HFFc6 (cell line): ENCODE results near the gene RSPH9. TPM values are rescaled to one million over a fixed set of nuclear protein-coding genes. Genes with fewer than 3 reads are reported as not detected.

Experiments used
- DNase-seq: peaks from one replicate; pipeline ENCODE4 v3.0.0-alpha.2; 2018
- H3K27ac Mint-ChIP-seq: 2 replicates; pipeline ENCODE4 v1.8.0; 2020; ENCODE audit warnings: mild to moderate bottlenecking, mixed read lengths
- H3K27me3 Mint-ChIP-seq: 2 replicates; pipeline ENCODE4 v1.8.0; 2021; ENCODE audit warnings: mild to moderate bottlenecking, moderate library complexity, mixed read lengths; ENCODE audit not compliant: insufficient read depth
- H3K36me3 Mint-ChIP-seq: 2 replicates; pipeline ENCODE4 v1.8.0; 2021; ENCODE audit warnings: low read depth, mixed read lengths
- H3K4me1 Mint-ChIP-seq: 2 replicates; pipeline ENCODE4 v1.8.0; 2020; ENCODE audit warnings: low read depth, mixed read lengths
- H3K4me3 Mint-ChIP-seq: 2 replicates; pipeline ENCODE4 v1.8.0; 2020; ENCODE audit warnings: mild to moderate bottlenecking, moderate library complexity, mixed read lengths
- H3K9me3 Mint-ChIP-seq: 2 replicates; pipeline ENCODE4 v1.8.0; 2020; ENCODE audit warnings: mild to moderate bottlenecking, mixed read lengths
- total RNA-seq, 6 experiments: library from RNA; stranded (reverse); fragmentation: NEBNext Ultra II Directional; extraction: Animal tissue kit (Norgen Biotek cat#: 25700); gene quantifications; 2 replicates in 1 of 6; 3 replicates in 5 of 6; pipeline ENCODE4 v1.2.3, GENCODE V29; 2021
- TF ChIP-seq, protein P1 (sequence below): fragments of 200-600 bp; sonication (generic); IDR thresholded peaks from 2 replicates; pipeline ENCODE4 v1.5.0; 2021; ENCODE audit warnings: antibody characterized with exemption, mild to moderate bottlenecking

The RSPH9 gene
- total RNA-seq, 6 experiments from 2014 or later, result 0.09 to 0.60 (median 0.30) TPM; not detected in 1

- no peak for DNase-seq
- Mint-ChIP-seq H3K9me3 (no peaks in the 10 kb centered on the region), H3K4me1 (peaks cover 15% of the 10 kb centered on the region), H3K27ac (peak overlapping the region; percentile 21; the same call in 1 of the 2 replicates), H3K27me3 (peaks cover 10% of the 10 kb centered on the region; the same call in 1 of the 2 replicates), H3K4me3 (no peak overlapping the region), H3K36me3 (peaks cover 20% of the 10 kb centered on the region)
- TF ChIP-seq, protein P1, sequence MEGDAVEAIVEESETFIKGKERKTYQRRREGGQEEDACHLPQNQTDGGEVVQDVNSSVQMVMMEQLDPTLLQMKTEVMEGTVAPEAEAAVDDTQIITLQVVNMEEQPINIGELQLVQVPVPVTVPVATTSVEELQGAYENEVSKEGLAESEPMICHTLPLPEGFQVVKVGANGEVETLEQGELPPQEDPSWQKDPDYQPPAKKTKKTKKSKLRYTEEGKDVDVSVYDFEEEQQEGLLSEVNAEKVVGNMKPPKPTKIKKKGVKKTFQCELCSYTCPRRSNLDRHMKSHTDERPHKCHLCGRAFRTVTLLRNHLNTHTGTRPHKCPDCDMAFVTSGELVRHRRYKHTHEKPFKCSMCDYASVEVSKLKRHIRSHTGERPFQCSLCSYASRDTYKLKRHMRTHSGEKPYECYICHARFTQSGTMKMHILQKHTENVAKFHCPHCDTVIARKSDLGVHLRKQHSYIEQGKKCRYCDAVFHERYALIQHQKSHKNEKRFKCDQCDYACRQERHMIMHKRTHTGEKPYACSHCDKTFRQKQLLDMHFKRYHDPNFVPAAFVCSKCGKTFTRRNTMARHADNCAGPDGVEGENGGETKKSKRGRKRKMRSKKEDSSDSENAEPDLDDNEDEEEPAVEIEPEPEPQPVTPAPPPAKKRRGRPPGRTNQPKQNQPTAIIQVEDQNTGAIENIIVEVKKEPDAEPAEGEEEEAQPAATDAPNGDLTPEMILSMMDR, result no peak
Measured at GRCh38 chr6:43616725-43617472, 27.9 kb upstream of the RSPH9 start.

DNA sequence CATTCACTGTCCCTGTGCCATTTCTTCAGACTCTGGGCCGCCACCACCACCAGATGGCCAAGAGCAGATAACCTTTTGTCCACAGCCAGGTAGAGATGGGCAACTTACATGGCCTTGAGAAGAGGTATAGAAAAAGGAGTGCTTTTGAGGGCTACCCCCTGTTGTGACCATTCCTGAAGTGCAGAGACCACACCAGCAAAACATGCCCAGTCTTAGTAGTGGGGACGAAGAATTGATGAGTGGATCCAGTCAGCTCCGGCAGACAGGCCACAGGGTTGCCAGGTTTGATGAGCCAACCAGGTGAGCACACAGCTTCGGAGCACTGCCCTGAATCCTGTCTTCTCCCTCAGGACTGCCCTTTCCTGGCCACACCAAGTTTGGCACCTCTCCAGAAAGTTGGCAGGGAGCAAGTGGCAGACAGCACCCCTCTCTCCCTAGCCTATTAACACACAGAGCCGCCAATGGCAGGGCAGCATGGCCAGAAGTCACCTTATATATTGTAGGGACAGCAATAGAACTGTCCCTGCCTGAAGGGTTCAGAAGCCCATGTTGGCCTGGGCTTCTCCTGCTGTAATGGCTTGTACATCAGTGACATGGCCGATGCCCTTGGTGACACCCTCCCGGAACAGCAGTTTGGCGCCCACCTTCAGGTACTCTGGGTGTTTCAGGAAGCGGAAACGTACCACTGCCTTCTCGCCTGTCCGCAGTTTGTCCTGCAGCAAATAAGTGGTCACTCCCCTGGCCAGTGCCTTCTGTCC is 23.6 kb upstream of the RSPH9 start:
- Mint-ChIP-seq H3K9me3 (no peaks in the 10 kb centered on the region), H3K4me1 (peaks cover 1% of the 10 kb centered on the region), H3K27me3 (peaks cover 10% of the 10 kb centered on the region; the same call in 1 of the 2 replicates), H3K27ac (peak overlapping the region; percentile 60), H3K4me3 (no peak overlapping the region), H3K36me3 (peaks cover 38% of the 10 kb centered on the region)
- TF ChIP-seq, protein P1, result no peak
- no peak for DNase-seq

DNA sequence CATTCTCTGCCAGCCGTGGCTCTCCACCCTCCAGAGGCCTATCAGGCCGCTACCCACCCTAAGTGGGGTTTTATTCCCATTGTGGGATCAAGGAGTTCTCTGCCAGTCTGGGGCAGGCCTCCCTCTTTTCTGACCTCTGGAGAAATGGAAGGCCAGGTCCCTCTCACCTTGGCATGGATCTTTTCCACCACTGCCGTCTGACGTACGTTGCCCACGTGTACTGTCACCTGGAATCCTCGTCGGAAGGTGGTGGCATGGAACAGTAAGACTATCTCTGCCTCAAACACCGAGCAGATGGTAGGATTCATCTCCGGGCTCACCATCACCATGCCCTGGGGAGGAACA is 23.0 kb upstream of the RSPH9 start:
- no peak overlapping the region for H3K27ac Mint-ChIP-seq
- H3K36me3 Mint-ChIP-seq, result peaks cover 43% of the 10 kb centered on the region

DNA sequence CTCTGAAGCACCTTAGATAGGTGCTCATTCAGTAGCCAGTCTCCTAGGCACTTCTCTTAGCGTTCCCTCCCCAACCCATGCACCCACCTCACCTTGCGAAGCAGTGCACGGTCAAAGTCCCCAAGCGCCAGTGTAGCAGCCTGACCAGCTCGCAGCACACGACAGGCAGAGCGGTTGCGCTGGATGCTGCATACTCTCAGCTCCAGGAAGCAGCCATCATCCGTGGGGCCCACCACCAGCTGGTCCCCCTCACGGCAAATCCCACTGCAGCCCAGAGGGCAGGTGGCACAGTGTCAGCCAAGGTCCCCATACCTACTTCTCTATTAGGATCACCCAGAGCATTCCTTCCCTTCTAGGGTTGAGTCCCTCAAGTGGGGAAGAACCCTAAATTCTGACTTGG is 22.3 kb upstream of the RSPH9 start:
- TF ChIP-seq, protein P1, result no peak
- Mint-ChIP-seq H3K4me1 (peaks cover 14% of the 10 kb centered on the region), H3K36me3 (peaks cover 49% of the 10 kb centered on the region), H3K9me3 (no peaks in the 10 kb centered on the region), H3K27me3 (peaks cover 6% of the 10 kb centered on the region; the same call in 1 of the 2 replicates), H3K27ac (no peak overlapping the region), H3K4me3 (no peak overlapping the region)
- DNase-seq, result no peak

More for the DNA sequence above, 23.0 kb upstream of the RSPH9 start:
- peaks cover 7% of the 10 kb centered on the region for H3K4me1 Mint-ChIP-seq
- no peak for DNase-seq
- no peaks in the 10 kb centered on the region for H3K9me3 Mint-ChIP-seq
- peaks cover 10% of the 10 kb centered on the region; the same call in 1 of the 2 replicates for H3K27me3 Mint-ChIP-seq
- H3K4me3 Mint-ChIP-seq, result no peak overlapping the region
- TF ChIP-seq, protein P1, result no peak

- Mint-ChIP-seq H3K27ac (no peak overlapping the region; the same call in 1 of the 2 replicates), H3K9me3 (no peaks in the 10 kb centered on the region)
Measured at GRCh38 chr6:43623880-43624785, 20.7 kb upstream of the RSPH9 start.

More at GRCh38 chr6:43623880-43624785, 20.7 kb upstream of the RSPH9 start:
- TF ChIP-seq, protein P1, result no peak
- Mint-ChIP-seq H3K4me1 (peaks cover 24% of the 10 kb centered on the region), H3K27me3 (peaks cover 9% of the 10 kb centered on the region), H3K4me3 (no peak overlapping the region), H3K36me3 (peaks cover 49% of the 10 kb centered on the region)
- no peak for DNase-seq
